ENCODE data around the gene THSD4.

Gene THSD4

GRCh38 chr15:71825021-71825730 is 709.9 kb downstream of the THSD4 start:
- TF ChIP-seq, protein P1, sequence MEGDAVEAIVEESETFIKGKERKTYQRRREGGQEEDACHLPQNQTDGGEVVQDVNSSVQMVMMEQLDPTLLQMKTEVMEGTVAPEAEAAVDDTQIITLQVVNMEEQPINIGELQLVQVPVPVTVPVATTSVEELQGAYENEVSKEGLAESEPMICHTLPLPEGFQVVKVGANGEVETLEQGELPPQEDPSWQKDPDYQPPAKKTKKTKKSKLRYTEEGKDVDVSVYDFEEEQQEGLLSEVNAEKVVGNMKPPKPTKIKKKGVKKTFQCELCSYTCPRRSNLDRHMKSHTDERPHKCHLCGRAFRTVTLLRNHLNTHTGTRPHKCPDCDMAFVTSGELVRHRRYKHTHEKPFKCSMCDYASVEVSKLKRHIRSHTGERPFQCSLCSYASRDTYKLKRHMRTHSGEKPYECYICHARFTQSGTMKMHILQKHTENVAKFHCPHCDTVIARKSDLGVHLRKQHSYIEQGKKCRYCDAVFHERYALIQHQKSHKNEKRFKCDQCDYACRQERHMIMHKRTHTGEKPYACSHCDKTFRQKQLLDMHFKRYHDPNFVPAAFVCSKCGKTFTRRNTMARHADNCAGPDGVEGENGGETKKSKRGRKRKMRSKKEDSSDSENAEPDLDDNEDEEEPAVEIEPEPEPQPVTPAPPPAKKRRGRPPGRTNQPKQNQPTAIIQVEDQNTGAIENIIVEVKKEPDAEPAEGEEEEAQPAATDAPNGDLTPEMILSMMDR (conservative IDR thresholded peaks at IDR 0.05), result no peak
- no peak for TF ChIP-seq ZFX (IDR thresholded peaks at IDR 0.05)
- H3K27ac ChIP-seq, result no peak overlapping the region

- H3K27ac ChIP-seq, result no peak overlapping the region
- TF ChIP-seq, protein P1 (conservative IDR thresholded peaks at IDR 0.05), result no peak
- no peak for TF ChIP-seq ZFX (IDR thresholded peaks at IDR 0.05)
Observed at GRCh38 chr15:71826196-71826595, 710.9 kb downstream of the THSD4 start.

GRCh38 chr15:71830981-71831380 is 715.7 kb downstream of the THSD4 start:
- TF ChIP-seq ZFX (IDR thresholded peaks at IDR 0.05), result no peak

More at GRCh38 chr15:71830981-71831380, 715.7 kb downstream of the THSD4 start:
- no peak overlapping the region for H3K27ac ChIP-seq

All from C4-2B (cell line).